PC-3 (cell line): Measurements from ENCODE around the gene KCNQ1.

Experiments used
- CTCF ChIP-seq: fragments of 300-600 bp; sonication (generic); conservative IDR thresholded peaks from 2 replicates; pipeline ENCODE4 v1.5.1; 2017; ENCODE audit warnings: antibody characterized with exemption, low read depth, mild to moderate bottlenecking, low read length
- EZH2 ChIP-seq: fragments of 300-600 bp; sonication (generic); IDR thresholded peaks from one replicate; pipeline ENCODE4 v1.6.1; 2017; ENCODE audit warnings: antibody characterized with exemption, mild to moderate bottlenecking, low read length; ENCODE audit not compliant: unreplicated experiment

- TF ChIP-seq CTCF (no peak), EZH2 (no peak)
Measured at GRCh38 chr11:2730272-2731129, 285.7 kb downstream of the KCNQ1 start.
